Epithelial cell of proximal tubule (primary cell): ENCODE measurements around the gene SP9. TPM values are rescaled to one million over a fixed set of nuclear protein-coding genes. Genes with fewer than 3 reads are reported as not detected.
"Not testable (repeated sequence)": the region's sequence is repeated elsewhere in the genome, so short reads cannot be mapped to it uniquely, and the experiment has no call there.

Experiments
- DNase-seq: peaks from one replicate; pipeline ENCODE4 v3.0.0-alpha.2; 2011; ENCODE audit warnings: low read depth
- H3K4me3 ChIP-seq: 2 replicates; pipeline ENCODE4 v1.5.1; 2011; ENCODE audit warnings: low read depth, mild to moderate bottlenecking, low read length
- CTCF ChIP-seq: conservative IDR thresholded peaks from 2 replicates; pipeline ENCODE4 v1.5.1; 2012; ENCODE audit warnings: low read depth, mild to moderate bottlenecking, low read length
- total RNA-seq: library from RNA; depleted of rRNA; stranded (reverse); fragments of >200 nt; gene quantifications from 2 replicates; pipeline ENCODE4 v1.2.3, GENCODE V29; 2015

SP9 gene
- total RNA-seq, 1 donor from 2014 or later = 0.06 TPM

- no peak for TF ChIP-seq CTCF
- DNase-seq = no peak
- H3K4me3 ChIP-seq = no peak overlapping the region
Measured at GRCh38 chr2:174353004-174353403, 18.2 kb downstream of the SP9 start.

GRCh38 chr2:174356347-174356746, 21.6 kb downstream of the SP9 start:
- no peak overlapping the region for H3K4me3 ChIP-seq
- no peak for DNase-seq
- TF ChIP-seq CTCF = no peak

- DNase-seq, H3K4me3 ChIP-seq: not testable (repeated sequence)
Measured at GRCh38 chr2:174359663-174360062, 24.9 kb downstream of the SP9 start.

- TF ChIP-seq CTCF = no peak
- H3K4me3 ChIP-seq = no peak overlapping the region
- DNase-seq = no peak
Measured at GRCh38 chr2:174362949-174363348, 28.2 kb downstream of the SP9 start.

- not testable (repeated sequence) for H3K4me3 ChIP-seq, DNase-seq
Measured at GRCh38 chr2:174363492-174364225, 28.9 kb downstream of the SP9 start.

GRCh38 chr2:174364628-174365027, 29.9 kb downstream of the SP9 start:
- no peak for TF ChIP-seq CTCF
- DNase-seq = no peak
- H3K4me3 ChIP-seq = no peak overlapping the region

- TF ChIP-seq CTCF = no peak
- DNase-seq = no peak
- H3K4me3 ChIP-seq = no peak overlapping the region
Measured at GRCh38 chr2:174365571-174365970, 30.8 kb downstream of the SP9 start.

GRCh38 chr2:174368691-174369090, 33.9 kb downstream of the SP9 start:
- no peak for DNase-seq
- TF ChIP-seq CTCF = no peak
- H3K4me3 ChIP-seq = no peak overlapping the region
